Esophagus squamous epithelium (tissue), 5 donors: Measurements from ENCODE around the gene RBMS3. TPM values are rescaled to one million over a fixed set of nuclear protein-coding genes. Genes with fewer than 3 reads are reported as not detected.

Experiments used
- DNase-seq: peaks from one replicate; lab custom pipeline; 2025; lab: John Stamatoyannopoulos, UW
- H3K27ac ChIP-seq, 4 donors: fragments of 200-600 bp; sonication (generic); one replicate each; pipeline ENCODE4 v1.5.1; 2016 to 2019; ENCODE audit warnings: mild to moderate bottlenecking in 1 of 4
- H3K27me3 ChIP-seq, 4 donors: fragments of 200-600 bp; sonication (generic); 1 replicate in 3 of 4; 2 replicates in 1 of 4; pipeline versions ENCODE4 v1.5.1 to v1.6.0; 2017 to 2021; ENCODE audit warnings: antibody characterized with exemption in 1 of 4
- H3K36me3 ChIP-seq, 3 donors: fragments of 200-600 bp; sonication (generic); one replicate each; pipeline ENCODE4 v1.5.1; 2016 to 2019
- H3K4me1 ChIP-seq, 3 donors: fragments of 200-600 bp; sonication (generic); one replicate each; pipeline ENCODE4 v1.5.1; 2017 to 2019
- H3K4me3 ChIP-seq, 4 donors: fragments of 200-600 bp; sonication (generic); 1 replicate in 3 of 4; 2 replicates in 1 of 4; pipeline ENCODE4 v1.5.1; 2016 to 2019; ENCODE audit warnings: mild to moderate bottlenecking in 2 of 4, moderate library complexity in 1 of 4
- H3K9me3 ChIP-seq, 3 donors: fragments of 200-600 bp; sonication (generic); one replicate each; pipeline ENCODE4 v1.5.1; 2016 to 2019
- POLR2A ChIP-seq, 4 donors: fragments of 450-650 bp; IDR thresholded peaks; one replicate each; pipeline ENCODE4 v1.6.1; 2017; ENCODE audit warnings: antibody characterized with exemption in 4 of 4, mild to moderate bottlenecking in 4 of 4, moderate library complexity in 3 of 4
- WGBS, 2 donors: methylation state at CpG; one replicate each; pipeline ENCODE4 v1.1.5; 2018; 5-methylcytosine and 5-hydroxymethylcytosine counted together
- intact Hi-C: fragments of 100-400 bp; cut with DNase I; formaldehyde crosslinking; loops from one replicate; pipeline ENCODE4 v1.15.0; 2022
- total RNA-seq, 4 donors: library from RNA; depleted of rRNA; stranded (reverse); fragments of >200 nt; gene quantifications; one replicate each; pipeline ENCODE4 v1.1.0, GENCODE V29; 2016
- TF ChIP-seq, protein P1 (sequence below), 6 experiments: fragments of 450-650 bp in 4 of 6; fragments of 200-600 bp in 2 of 6; sonication (generic) in 2 of 6; IDR thresholded peaks; one replicate each; pipeline ENCODE4 v1.5.1; 2016 to 2019; ENCODE audit warnings: antibody characterized with exemption in 6 of 6, mild to moderate bottlenecking in 4 of 6, moderate library complexity in 4 of 6
- donor health status: DM: yes; HTN: yes; CAD: no.

Gene RBMS3
- total RNA-seq, 4 donors from 2014 or later, result 0.57 to 35.7 (median 6.1) TPM

GRCh38 chr3:29265509-29266072 is 15.3 kb upstream of the RBMS3 start:
- intact Hi-C loops, result no loop called here
- no peak for DNase-seq
- Histone ChIP-seq H3K4me3 (no peak overlapping the region), H3K36me3 (no peaks in the 10 kb centered on the region), H3K27ac (no peak overlapping the region), H3K4me1 (no peaks in the 10 kb centered on the region), H3K9me3 (no peaks in the 10 kb centered on the region), H3K27me3 (no peaks in the 10 kb centered on the region)
- WGBS, 2 donors, result 88 to 97% methylated on average over 4 of the region's 4 CpGs
- TF ChIP-seq, protein P1, sequence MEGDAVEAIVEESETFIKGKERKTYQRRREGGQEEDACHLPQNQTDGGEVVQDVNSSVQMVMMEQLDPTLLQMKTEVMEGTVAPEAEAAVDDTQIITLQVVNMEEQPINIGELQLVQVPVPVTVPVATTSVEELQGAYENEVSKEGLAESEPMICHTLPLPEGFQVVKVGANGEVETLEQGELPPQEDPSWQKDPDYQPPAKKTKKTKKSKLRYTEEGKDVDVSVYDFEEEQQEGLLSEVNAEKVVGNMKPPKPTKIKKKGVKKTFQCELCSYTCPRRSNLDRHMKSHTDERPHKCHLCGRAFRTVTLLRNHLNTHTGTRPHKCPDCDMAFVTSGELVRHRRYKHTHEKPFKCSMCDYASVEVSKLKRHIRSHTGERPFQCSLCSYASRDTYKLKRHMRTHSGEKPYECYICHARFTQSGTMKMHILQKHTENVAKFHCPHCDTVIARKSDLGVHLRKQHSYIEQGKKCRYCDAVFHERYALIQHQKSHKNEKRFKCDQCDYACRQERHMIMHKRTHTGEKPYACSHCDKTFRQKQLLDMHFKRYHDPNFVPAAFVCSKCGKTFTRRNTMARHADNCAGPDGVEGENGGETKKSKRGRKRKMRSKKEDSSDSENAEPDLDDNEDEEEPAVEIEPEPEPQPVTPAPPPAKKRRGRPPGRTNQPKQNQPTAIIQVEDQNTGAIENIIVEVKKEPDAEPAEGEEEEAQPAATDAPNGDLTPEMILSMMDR (IDR thresholded peaks at IDR 0.05), result no peak
- no peak for TF ChIP-seq POLR2A (IDR thresholded peaks at IDR 0.05)

- Histone ChIP-seq H3K27me3 (no peaks in the 10 kb centered on the region), H3K9me3 (no peaks in the 10 kb centered on the region), H3K36me3 (no peaks in the 10 kb centered on the region), H3K4me1 (no peaks in the 10 kb centered on the region), H3K27ac (no peak overlapping the region), H3K4me3 (no peak overlapping the region)
- no peak for TF ChIP-seq POLR2A (IDR thresholded peaks at IDR 0.05)
- TF ChIP-seq, protein P1 (IDR thresholded peaks at IDR 0.05), result no peak
- no peak for DNase-seq
- intact Hi-C loops, result no loop called here
- 81% methylated on average over 2 to 4 of the region's 4 CpGs for WGBS, 2 donors
These were observed 13.6 kb upstream of the RBMS3 start for GRCh38 chr3:29267226-29267625.

GRCh38 chr3:29268651-29269050 is 12.2 kb upstream of the RBMS3 start:
- Histone ChIP-seq H3K9me3 (no peaks in the 10 kb centered on the region), H3K4me3 (no peak overlapping the region), H3K27me3 (no peaks in the 10 kb centered on the region), H3K27ac (no peak overlapping the region), H3K36me3 (no peaks in the 10 kb centered on the region), H3K4me1 (no peaks in the 10 kb centered on the region)
- no peak for DNase-seq
- 84 to 94% methylated on average over 2 of the region's 2 CpGs for WGBS, 2 donors
- no peak for TF ChIP-seq POLR2A (IDR thresholded peaks at IDR 0.05)
- TF ChIP-seq, protein P1 (IDR thresholded peaks at IDR 0.05), result no peak
- intact Hi-C loops, result no loop called here

DNA sequence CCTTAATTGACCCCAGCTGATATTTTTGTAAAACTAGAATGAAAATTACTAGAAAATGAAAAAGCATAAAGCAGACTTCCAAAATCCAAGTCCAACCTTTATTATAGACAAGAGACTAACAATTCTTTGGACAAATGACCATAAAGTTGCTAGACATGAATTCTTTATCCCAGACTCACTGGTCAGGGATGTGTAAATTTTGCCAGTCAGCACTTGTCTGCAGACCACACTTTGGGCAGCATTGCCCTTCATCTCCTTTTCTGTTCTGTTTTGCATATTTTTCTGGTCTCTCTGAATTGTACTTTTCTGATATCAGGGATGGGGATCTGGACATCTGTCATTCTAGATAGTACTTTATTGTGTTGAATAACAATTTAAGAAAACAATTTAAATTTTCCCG is 10.1 kb upstream of the RBMS3 start:
- no peaks in the 10 kb centered on the region for H3K36me3 ChIP-seq
- no peaks in the 10 kb centered on the region for H3K4me1 ChIP-seq
- H3K4me3 ChIP-seq, result no peak overlapping the region
- no peaks in the 10 kb centered on the region for H3K27me3 ChIP-seq
- WGBS, 2 donors, result 94 to 100% methylated on average over 1 of the region's 1 CpG
- no peak for DNase-seq
- intact Hi-C loops, result no loop called here
- H3K27ac ChIP-seq, result no peak overlapping the region
- no peaks in the 10 kb centered on the region for H3K9me3 ChIP-seq
- no peak for TF ChIP-seq POLR2A (IDR thresholded peaks at IDR 0.05)
- TF ChIP-seq, protein P1 (IDR thresholded peaks at IDR 0.05), result no peak

DNA sequence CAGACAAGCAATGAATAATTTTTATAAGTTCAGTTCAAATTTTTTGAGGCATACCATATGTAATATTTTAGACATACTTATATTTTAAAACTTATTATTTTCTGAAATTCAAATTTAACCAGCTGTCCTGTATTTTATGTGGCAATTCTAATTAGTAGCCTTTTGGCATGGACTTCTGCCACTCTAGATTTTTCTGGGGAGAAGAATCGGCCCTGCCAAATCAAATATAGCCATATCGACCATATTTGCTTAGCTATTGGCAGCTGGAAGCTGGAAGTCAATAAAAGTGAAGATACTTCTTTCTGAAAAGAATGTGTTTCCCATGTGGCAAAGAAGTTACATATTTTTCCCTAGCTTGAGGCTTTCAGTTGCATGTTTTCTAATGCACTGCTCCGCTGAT is 9.4 kb upstream of the RBMS3 start:
- Histone ChIP-seq H3K9me3 (no peaks in the 10 kb centered on the region), H3K27ac (no peak overlapping the region), H3K27me3 (no peaks in the 10 kb centered on the region), H3K4me3 (no peak overlapping the region), H3K4me1 (no peaks in the 10 kb centered on the region), H3K36me3 (no peaks in the 10 kb centered on the region)
- WGBS, 2 donors, result 64 to 65% methylated on average over 3 of the region's 3 CpGs
- no peak for DNase-seq
- intact Hi-C loops, result no loop called here
- no peak for TF ChIP-seq POLR2A (IDR thresholded peaks at IDR 0.05)
- TF ChIP-seq, protein P1 (IDR thresholded peaks at IDR 0.05), result no peak
